ENCODE results near the gene SNX14. TPM values are rescaled to one million over a fixed set of nuclear protein-coding genes. Genes with fewer than 3 reads are reported as not detected.

SNX14 gene
- total and polyA plus RNA-seq, 4 donors: 45.9 to 171 (median 91.3) TPM

- Histone ChIP-seq H3K27me3 (ENCODE audit: control insufficient read depth in 3 of 3, insufficient read depth in 3 of 3, low read length in 2 of 3) (no peaks in the 10 kb centered on the region), H3K9me3 (ENCODE audit: control insufficient read depth in 4 of 4, insufficient read depth in 3 of 4, low read length in 3 of 4) (no peaks in the 10 kb centered on the region), H3K4me3 (no peak overlapping the region), H3K27ac (ENCODE audit: low read depth in 1 of 2, low read length in 1 of 2) (no peak overlapping the region), H3K36me3 (ENCODE audit: control insufficient read depth in 4 of 4, insufficient read depth in 4 of 4, low read length in 4 of 4) (peaks cover 5 to 42% (median 22%) of the 10 kb centered on the region in 4 donors), H3K9ac (ENCODE audit: insufficient read depth in 1 of 2, low read length in 2 of 2) (no peak overlapping the region), H3K4me1 (ENCODE audit: control insufficient read depth in 5 of 5, insufficient read depth in 5 of 5, low read length in 5 of 5) (peaks cover 0 to 5% (median 0%) of the 10 kb centered on the region in 5 donors)
- DNase-seq (no peak), ATAC-seq (ENCODE audit: insufficient read depth, low FRiP score) (no peak)
- 88 to 90% methylated on average over 2 of the region's 2 CpGs for WGBS, 2 donors
- no peak for TF ChIP-seq CTCF (IDR thresholded peaks at IDR 0.05; ENCODE audit: control extremely low read depth, extremely low read depth)
Measured at GRCh38 chr6:85610182-85610895, 16.7 kb upstream of the SNX14 start.

GRCh38 chr6:85602100-85602499 lies 8.4 kb upstream of the SNX14 start:
- no peaks in the 10 kb centered on the region for H3K27me3 ChIP-seq (ENCODE audit: control insufficient read depth in 3 of 3, insufficient read depth in 3 of 3, low read length in 2 of 3)
- no peaks in the 10 kb centered on the region for H3K9me3 ChIP-seq (ENCODE audit: control insufficient read depth in 4 of 4, insufficient read depth in 3 of 4, low read length in 3 of 4)
- peaks cover 0 to 5% (median 1%) of the 10 kb centered on the region in 4 donors for H3K36me3 ChIP-seq (ENCODE audit: control insufficient read depth in 4 of 4, insufficient read depth in 4 of 4, low read length in 4 of 4)
- H3K9ac ChIP-seq (ENCODE audit: insufficient read depth in 1 of 2, low read length in 2 of 2): no peak overlapping the region
- no peak for DNase-seq
- 91% methylated on average over 4 of the region's 4 CpGs for WGBS, 2 donors
- no peak for ATAC-seq (ENCODE audit: insufficient read depth, low FRiP score)
- no peaks in the 10 kb centered on the region for H3K4me1 ChIP-seq (ENCODE audit: control insufficient read depth in 5 of 5, insufficient read depth in 5 of 5, low read length in 5 of 5)
- H3K4me3 ChIP-seq: no peak overlapping the region
- H3K27ac ChIP-seq (ENCODE audit: low read depth in 1 of 2, low read length in 1 of 2): no peak overlapping the region
- no peak for TF ChIP-seq CTCF (IDR thresholded peaks at IDR 0.05; ENCODE audit: control extremely low read depth, extremely low read depth)

- ATAC-seq (ENCODE audit: insufficient read depth, low FRiP score) (no peak), DNase-seq (no peak)
- Histone ChIP-seq H3K9ac (ENCODE audit: insufficient read depth in 1 of 2, low read length in 2 of 2) (no peak overlapping the region), H3K4me3 (no peak overlapping the region), H3K4me1 (ENCODE audit: control insufficient read depth in 5 of 5, insufficient read depth in 5 of 5, low read length in 5 of 5) (no peaks in the 10 kb centered on the region), H3K9me3 (ENCODE audit: control insufficient read depth in 4 of 4, insufficient read depth in 3 of 4, low read length in 3 of 4) (no peaks in the 10 kb centered on the region), H3K36me3 (ENCODE audit: control insufficient read depth in 4 of 4, insufficient read depth in 4 of 4, low read length in 4 of 4) (peaks cover 0 to 5% (median 1%) of the 10 kb centered on the region in 4 donors), H3K27ac (ENCODE audit: low read depth in 1 of 2, low read length in 1 of 2) (no peak overlapping the region), H3K27me3 (ENCODE audit: control insufficient read depth in 3 of 3, insufficient read depth in 3 of 3, low read length in 2 of 3) (no peaks in the 10 kb centered on the region)
- no peak for TF ChIP-seq CTCF (IDR thresholded peaks at IDR 0.05; ENCODE audit: control extremely low read depth, extremely low read depth)
- 90 to 91% methylated on average over 11 of the region's 11 CpGs for WGBS, 2 donors
Measured at GRCh38 chr6:85600713-85601313, 7.2 kb upstream of the SNX14 start.

Measured in lung (tissue), 12 donors.